Measurements from ENCODE around the gene HSF4.

Gene HSF4

DNA sequence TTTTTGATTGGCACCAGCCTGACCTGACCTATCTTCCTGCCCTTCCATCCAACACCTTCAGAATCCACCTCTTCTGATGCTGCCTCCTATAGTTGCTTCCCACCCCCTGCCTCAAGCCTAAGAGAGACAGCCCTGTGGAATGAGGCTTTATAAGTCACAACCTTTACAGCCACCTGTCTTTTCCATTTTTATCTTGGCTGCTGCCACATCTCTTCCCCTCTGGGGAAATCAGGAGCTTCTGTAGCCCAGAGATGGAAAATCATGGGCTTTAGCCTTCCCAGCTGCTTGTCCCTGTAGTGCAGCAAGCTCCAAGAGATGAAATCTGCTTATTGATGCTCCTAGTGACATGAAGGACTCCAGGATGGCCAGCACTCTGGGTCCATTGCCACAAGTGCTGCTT is 36.1 kb upstream of the HSF4 start:
- DNase-seq (ENCODE audit: low read depth): no peak

DNA sequence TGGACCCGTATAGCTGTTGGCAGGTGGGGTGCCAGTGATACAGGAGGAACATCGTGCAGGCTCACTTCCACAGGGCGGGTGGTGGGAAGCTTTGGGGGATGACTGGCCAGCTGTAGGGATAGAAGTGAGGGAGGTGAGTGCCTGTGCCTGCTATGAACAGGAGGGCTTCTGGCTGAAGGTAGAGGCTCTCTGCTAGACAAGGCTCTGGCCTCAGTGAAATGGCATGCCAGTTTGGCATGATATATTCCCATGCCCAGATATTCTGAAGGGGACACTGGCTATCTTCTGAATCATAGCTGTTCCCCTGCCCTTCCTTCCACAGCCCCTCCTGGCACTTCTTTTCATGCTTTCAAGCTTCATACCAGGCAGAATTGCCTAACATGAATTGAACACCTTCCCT is 35.7 kb upstream of the HSF4 start:
- TF ChIP-seq, protein P1, sequence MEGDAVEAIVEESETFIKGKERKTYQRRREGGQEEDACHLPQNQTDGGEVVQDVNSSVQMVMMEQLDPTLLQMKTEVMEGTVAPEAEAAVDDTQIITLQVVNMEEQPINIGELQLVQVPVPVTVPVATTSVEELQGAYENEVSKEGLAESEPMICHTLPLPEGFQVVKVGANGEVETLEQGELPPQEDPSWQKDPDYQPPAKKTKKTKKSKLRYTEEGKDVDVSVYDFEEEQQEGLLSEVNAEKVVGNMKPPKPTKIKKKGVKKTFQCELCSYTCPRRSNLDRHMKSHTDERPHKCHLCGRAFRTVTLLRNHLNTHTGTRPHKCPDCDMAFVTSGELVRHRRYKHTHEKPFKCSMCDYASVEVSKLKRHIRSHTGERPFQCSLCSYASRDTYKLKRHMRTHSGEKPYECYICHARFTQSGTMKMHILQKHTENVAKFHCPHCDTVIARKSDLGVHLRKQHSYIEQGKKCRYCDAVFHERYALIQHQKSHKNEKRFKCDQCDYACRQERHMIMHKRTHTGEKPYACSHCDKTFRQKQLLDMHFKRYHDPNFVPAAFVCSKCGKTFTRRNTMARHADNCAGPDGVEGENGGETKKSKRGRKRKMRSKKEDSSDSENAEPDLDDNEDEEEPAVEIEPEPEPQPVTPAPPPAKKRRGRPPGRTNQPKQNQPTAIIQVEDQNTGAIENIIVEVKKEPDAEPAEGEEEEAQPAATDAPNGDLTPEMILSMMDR (IDR thresholded peaks at IDR 0.05; ENCODE audit: low read depth, low read length, missing control alignments): no peak
- no peak for DNase-seq (ENCODE audit: low read depth)
- H3K4me3 ChIP-seq (ENCODE audit: low read depth, low read length): no peak overlapping the region

More for the DNA sequence above, 36.1 kb upstream of the HSF4 start:
- no peak overlapping the region for H3K4me3 ChIP-seq (ENCODE audit: low read depth, low read length)
- TF ChIP-seq, protein P1 (IDR thresholded peaks at IDR 0.05; ENCODE audit: low read depth, low read length, missing control alignments): no peak

DNA sequence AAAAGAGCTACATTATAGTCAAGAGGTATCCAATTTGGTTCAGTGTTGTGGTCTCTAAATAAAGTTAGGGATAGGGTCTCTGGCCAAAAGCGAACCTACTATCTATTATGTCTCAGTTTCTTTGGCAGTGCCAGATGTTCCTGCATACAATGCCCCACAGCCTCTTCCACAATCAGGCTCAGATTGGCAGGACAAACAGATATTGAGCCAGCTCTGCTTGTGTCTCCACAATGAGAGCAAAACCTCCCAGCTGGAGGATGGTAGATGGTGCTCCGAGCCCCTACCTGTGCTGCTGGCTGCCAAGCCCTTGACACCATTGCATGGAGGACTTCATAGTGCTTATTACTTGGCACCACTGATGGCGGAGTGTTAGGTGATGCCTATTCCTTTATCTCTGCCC is 35.1 kb upstream of the HSF4 start:
- no peak for DNase-seq (ENCODE audit: low read depth)

DNA sequence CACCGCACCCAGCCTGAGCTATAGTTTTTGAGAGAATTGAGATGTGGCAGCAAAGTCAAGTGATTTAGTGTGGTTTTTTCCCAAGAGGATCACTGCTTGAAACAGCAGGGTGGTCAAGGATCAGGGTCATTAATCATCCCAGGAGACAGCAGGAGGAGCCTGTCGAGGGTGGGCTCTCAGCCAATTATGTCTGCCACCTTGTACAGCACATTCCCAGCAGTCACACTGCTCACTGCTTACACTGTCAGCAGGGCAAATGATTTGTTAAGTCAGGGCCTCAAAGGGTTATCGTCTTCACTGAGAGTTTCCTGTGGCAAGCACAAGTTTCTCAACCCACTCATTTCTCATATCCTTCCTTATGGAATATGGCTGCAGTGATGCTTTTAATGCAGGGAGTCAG is 26.9 kb upstream of the HSF4 start:
- TF ChIP-seq, protein P1 (IDR thresholded peaks at IDR 0.05; ENCODE audit: low read depth, low read length, missing control alignments): no peak
- no peak for DNase-seq (ENCODE audit: low read depth)
- no peak overlapping the region for H3K4me3 ChIP-seq (ENCODE audit: low read depth, low read length)

More for the DNA sequence above, 35.1 kb upstream of the HSF4 start:
- no peak overlapping the region for H3K4me3 ChIP-seq (ENCODE audit: low read depth, low read length)
- TF ChIP-seq, protein P1 (IDR thresholded peaks at IDR 0.05; ENCODE audit: low read depth, low read length, missing control alignments): no peak

DNA sequence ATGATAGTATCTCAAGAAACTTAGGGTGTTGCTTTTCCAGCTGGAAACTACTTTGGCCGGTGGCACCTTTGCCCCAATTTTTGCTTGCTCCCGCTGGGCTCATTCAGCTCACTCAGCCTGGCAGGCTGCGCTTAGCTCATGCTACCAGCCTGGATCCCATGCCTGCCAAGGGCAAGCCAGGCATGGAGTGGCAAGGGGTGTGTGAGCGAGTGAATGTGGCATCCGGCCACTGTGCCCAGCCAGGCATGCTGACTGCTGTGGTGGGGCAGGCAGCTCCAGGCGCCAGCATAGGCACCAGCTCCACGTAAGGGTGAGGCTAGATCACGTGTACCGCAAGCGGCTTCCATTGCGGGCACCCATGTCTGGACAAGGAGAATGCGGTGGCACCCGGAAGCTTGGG is 23.2 kb upstream of the HSF4 start:
- no peak for DNase-seq (ENCODE audit: low read depth)
- H3K4me3 ChIP-seq (ENCODE audit: low read depth, low read length): no peak overlapping the region
- TF ChIP-seq, protein P1 (IDR thresholded peaks at IDR 0.05; ENCODE audit: low read depth, low read length, missing control alignments): no peak

DNA sequence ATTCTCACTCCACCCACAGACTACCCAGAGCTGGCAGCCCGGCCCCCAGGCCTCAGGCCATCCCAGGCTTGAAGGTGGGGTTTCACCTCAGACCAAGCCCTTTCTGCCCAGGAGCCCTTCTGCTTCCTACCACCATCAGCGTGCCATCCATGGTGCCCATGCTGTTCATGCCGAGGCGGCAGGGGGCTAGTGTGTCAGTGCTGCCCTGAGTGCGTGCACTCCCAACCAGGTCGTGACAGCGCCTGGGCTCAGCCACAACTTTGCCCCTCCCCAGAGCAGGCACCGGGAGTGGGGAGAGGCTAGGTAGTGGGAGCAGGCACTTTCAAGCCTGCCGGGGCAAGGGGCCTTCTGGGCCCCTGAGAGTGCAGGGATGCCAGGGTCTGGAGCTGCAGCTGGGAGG is 22.2 kb upstream of the HSF4 start:
- TF ChIP-seq, protein P1 (IDR thresholded peaks at IDR 0.05; ENCODE audit: low read depth, low read length, missing control alignments): no peak
- H3K4me3 ChIP-seq (ENCODE audit: low read depth, low read length): no peak overlapping the region
- DNase-seq (ENCODE audit: low read depth): no peak

DNA sequence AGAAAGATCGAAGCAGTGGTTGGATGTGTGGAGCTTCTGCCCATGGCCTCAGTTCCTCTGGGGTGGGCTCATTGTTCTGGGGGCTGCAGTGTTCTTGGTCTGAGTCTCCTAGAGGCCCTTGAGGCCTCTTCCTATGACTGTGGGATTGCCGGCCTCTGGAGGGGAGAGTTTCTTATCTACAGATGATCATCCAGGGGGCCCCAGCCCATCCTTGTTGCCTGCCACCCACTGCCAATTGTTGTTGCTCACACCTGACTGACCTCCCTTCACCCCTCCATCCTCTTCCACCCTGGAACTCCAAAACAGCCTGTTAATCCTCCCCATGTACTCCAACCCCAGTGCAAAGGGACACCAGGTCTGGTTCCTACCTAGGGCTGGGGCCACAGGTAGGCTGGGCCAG is 19.6 kb upstream of the HSF4 start:
- DNase-seq (ENCODE audit: low read depth): no peak
- TF ChIP-seq, protein P1 (IDR thresholded peaks at IDR 0.05; ENCODE audit: low read depth, low read length, missing control alignments): no peak
- no peak overlapping the region for H3K4me3 ChIP-seq (ENCODE audit: low read depth, low read length)

All from GM12864 (cell line).